ENCODE results near the gene EXTL2.

- TF ChIP-seq CTCF (conservative IDR thresholded peaks at IDR 0.05; ENCODE audit: low read depth, low read length): peak; percentile 58
- TF ChIP-seq EZH2 (IDR thresholded peaks at IDR 0.05; ENCODE audit: borderline replicate concordance, low read depth, low read length, poor library complexity, severe bottlenecking): no peak
These were observed 59.6 kb downstream of the EXTL2 start for GRCh38 chr1:100834777-100835660.

All from A673 (cell line).